H1 (cell line): Measurements from ENCODE around the gene RAD51B. TPM values are rescaled to one million over a fixed set of nuclear protein-coding genes. Genes with fewer than 3 reads are reported as not detected.

Source experiments
- ASH2L ChIP-seq: fragments of 200-600, 300-600 bp; sonication (generic); IDR thresholded peaks from one replicate; pipeline ENCODE4 v1.7.1; 2017; ENCODE audit warnings: low read length
- CBX8 ChIP-seq: fragments of 300-800, 300-1000 bp; sonication (generic); IDR thresholded peaks from 2 replicates; pipeline ENCODE4 v1.7.1; 2016; ENCODE audit warnings: low read depth, low read length, borderline replicate concordance
- MAFK ChIP-seq: IDR thresholded peaks from 2 replicates; pipeline ENCODE4 v1.6.1; 2012; ENCODE audit warnings: low read depth, mild to moderate bottlenecking, improper control_type of control experiment, low read length
- MAX ChIP-seq: IDR thresholded peaks from 2 replicates; pipeline ENCODE4 v1.6.1; 2012; ENCODE audit warnings: inconsistent platforms
- SAP30 ChIP-seq: fragments of 300-600 bp; sonication (generic); IDR thresholded peaks from 2 replicates; pipeline ENCODE4 v1.7.1; 2012; ENCODE audit warnings: low read length, moderate library complexity, mild to moderate bottlenecking, inconsistent platforms; ENCODE audit not compliant: insufficient read depth, insufficient replicate concordance
- TBP ChIP-seq: IDR thresholded peaks from 2 replicates; pipeline ENCODE4 v1.6.1; 2011; ENCODE audit warnings: low read depth, low read length, improper control_type of control experiment
- polyA plus RNA-seq, 7 experiments: library from polyadenylated mRNA; depleted of rRNA in 3 of 7; stranded (reverse) in 5 of 7; unstranded in 2 of 7; fragments of >200 nt in 5 of 7; fragments of 200-250 nt in 2 of 7; gene quantifications; 1 replicate in 5 of 7; 2 replicates in 1 of 7; 4 replicates in 1 of 7; pipeline versions ENCODE4 v1.2.1 to v1.2.3, GENCODE V29; 2011 to 2013; ENCODE audit warnings: missing spikeins in 2 of 7, mixed read lengths in 2 of 7
- total RNA-seq: library from RNA; stranded (reverse); fragmentation: NEBNext Ultra II Directional; extraction: Animal tissue kit (Norgen Biotek cat#: 25700); gene quantifications from 2 replicates; pipeline ENCODE4 v1.2.1, GENCODE V29; 2021

Gene RAD51B
- total and polyA plus RNA-seq, 2 of the 8 experiments (the other 6 are each of a cell fraction or from before 2014, with no cell fraction given): 3.9 to 14.9 TPM

- no peak for TF ChIP-seq ASH2L
- TF ChIP-seq TBP: no peak
- TF ChIP-seq MAX: no peak
- no peak for TF ChIP-seq MAFK
- TF ChIP-seq CBX8: no peak
- no peak for TF ChIP-seq SAP30
- TF ChIP-seq, all 59 proteins: peak for 0
These were observed 555.1 kb downstream of the RAD51B start (continued) for GRCh38 chr14:68374682-68375081.
